ENCODE results near the gene TTLL13. TPM values are rescaled to one million over a fixed set of nuclear protein-coding genes. Genes with fewer than 3 reads are reported as not detected.

The TTLL13 gene
- total RNA-seq, 1 experiment from 2014 or later, result 0.39 TPM

Other genes starting within 250 kb of the TTLL13 start
- gene ZNF710, start 248.2 kb upstream of the TTLL13 start, total RNA-seq (2021; ENCODE audit: unreplicated experiment), result 15.8 TPM
- gene IDH2, start 147.1 kb upstream of the TTLL13 start, total RNA-seq (2021; ENCODE audit: unreplicated experiment), result 197 TPM
- gene SEMA4B, start 48.2 kb upstream of the TTLL13 start, total RNA-seq (2021; ENCODE audit: unreplicated experiment), result 600 TPM
- gene CIB1, start 15.6 kb upstream of the TTLL13 start, total RNA-seq (2021; ENCODE audit: unreplicated experiment), result 193 TPM
- 22.8 TPM for gene GDPGP1, start 15.3 kb upstream of the TTLL13 start, total RNA-seq (2021; ENCODE audit: unreplicated experiment)
- gene NGRN, start 16.1 kb downstream of the TTLL13 start, total RNA-seq (2021; ENCODE audit: unreplicated experiment), result 137 TPM
- 5.2 TPM for gene ZNF774, start 102.7 kb downstream of the TTLL13 start, total RNA-seq (2021; ENCODE audit: unreplicated experiment)
- gene IQGAP1, start 138.7 kb downstream of the TTLL13 start, total RNA-seq (2021; ENCODE audit: unreplicated experiment), result 228 TPM